IMR-90 (cell line): ENCODE measurements around the gene ANKRD33B.

Experiments used
- CTCF ChIP-seq: conservative IDR thresholded peaks from 2 replicates; pipeline ENCODE4 v1.5.1; 2012; ENCODE audit warnings: mild to moderate bottlenecking, low read depth, low read length, improper control_type of control experiment
- USF2 ChIP-seq: fragments of 150-350 bp; IDR thresholded peaks from 2 replicates; pipeline ENCODE4 v1.6.1; 2017; ENCODE audit warnings: mild to moderate bottlenecking, antibody characterized with exemption, low read length, low read depth

- TF ChIP-seq USF2: no peak
- no peak for TF ChIP-seq CTCF
These were observed 4.7 kb upstream of the ANKRD33B start for GRCh38 chr5:10559151-10559550.
